Activated CD8-positive, alpha-beta memory T cell treated with anti-CD3 and anti-CD28 coated beads, Interleukin-2, amount 50 U/mL, for 24 hours (primary cell): ENCODE data around the gene CPEB2.
"Not testable (repeated sequence)": the region's sequence is repeated elsewhere in the genome, so short reads cannot be mapped to it uniquely, and the experiment has no call there.

Experiments
- DNase-seq: peaks from one replicate; pipeline ENCODE4 v3.0.0-alpha.2; 2020; ENCODE audit errors: extremely low read depth

CPEB2 gene

GRCh38 chr4:15043922-15044321, 41.6 kb downstream of the CPEB2 start:
- no peak for DNase-seq

DNA sequence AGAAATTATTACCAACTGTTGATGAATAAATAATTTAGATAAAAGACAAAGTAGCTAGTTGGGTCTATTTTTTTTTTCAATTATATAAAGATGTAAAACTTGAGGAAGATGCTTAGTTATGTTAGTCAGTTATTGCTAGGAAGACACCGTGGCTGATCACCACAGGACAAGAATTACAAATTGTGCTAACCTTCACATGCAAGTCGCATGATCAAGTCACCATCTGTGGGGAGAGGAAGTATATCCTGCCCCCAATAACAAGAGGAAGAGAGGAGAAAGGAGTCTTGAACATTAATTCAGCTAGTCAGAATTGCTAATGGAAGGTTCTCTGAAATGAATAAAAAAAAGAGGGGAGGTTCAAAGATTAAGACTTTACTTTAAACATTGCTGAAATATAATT, 52.3 kb downstream of the CPEB2 start:
- DNase-seq: no peak

GRCh38 chr4:15060213-15060612, 57.9 kb downstream of the CPEB2 start:
- no peak for DNase-seq

DNA sequence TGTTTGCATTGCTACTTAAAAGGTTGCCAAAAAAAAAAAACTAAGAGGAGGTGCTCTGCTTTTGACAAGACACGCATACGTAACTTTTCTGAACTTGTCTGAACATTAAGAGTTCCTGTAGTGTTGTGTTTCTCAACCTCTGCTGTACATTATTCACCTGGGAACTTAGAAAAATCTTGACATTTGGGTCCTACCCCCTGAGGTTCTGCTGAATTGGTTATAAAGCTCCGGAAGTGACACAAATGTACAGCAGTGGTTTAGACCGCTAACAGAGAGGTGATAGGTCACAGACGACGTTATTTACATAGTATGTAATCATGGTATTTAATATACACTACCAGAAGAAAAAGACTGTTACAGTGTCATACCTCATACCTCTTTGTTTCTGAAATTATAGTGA, 61.1 kb downstream of the CPEB2 start:
- DNase-seq: no peak

- DNase-seq: no peak
Observed at GRCh38 chr4:15065516-15065915, 63.2 kb downstream of the CPEB2 start.

GRCh38 chr4:15066140-15066539, 63.9 kb downstream of the CPEB2 start:
- no peak for DNase-seq

DNA sequence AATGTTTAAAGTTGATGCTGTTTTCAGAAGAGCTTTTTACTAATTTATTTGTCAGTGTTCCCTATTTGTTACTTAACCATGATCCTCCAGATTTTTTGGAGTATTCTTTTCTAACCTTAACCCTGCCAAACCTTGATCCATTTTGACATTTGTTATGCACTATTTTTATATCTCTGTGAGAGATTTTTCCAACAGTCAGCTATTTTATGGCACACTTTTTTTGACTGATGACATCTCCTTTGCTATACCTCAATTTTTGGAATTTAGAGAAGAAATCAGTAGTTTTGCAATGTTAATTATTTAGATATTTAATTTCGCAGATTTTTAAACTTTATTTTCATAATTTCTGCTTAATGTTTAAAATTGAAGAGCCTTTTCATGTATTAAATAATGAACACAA, 66.0 kb downstream of the CPEB2 start:
- no peak for DNase-seq

DNA sequence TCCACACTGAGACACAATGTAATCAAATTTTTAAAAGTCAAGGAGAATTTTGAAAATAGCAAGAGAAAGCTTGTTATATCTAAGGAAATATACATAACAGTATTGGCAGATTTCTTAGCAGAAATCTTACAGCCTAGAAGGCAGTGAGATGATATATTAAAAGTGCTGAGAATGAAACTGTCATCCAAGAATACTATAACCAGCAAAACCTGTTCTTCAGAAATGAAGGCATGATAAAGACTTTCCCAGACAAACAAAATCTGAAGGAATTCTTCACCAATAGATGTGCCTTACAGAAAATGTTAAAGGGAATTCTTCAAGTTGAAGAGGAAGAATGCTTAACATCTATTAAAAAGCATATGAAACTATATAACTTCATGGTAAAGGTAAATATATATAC, 73.6 kb downstream of the CPEB2 start:
- DNase-seq: no peak

- DNase-seq: no peak
Observed at GRCh38 chr4:15077969-15078368, 75.7 kb downstream of the CPEB2 start.

DNA sequence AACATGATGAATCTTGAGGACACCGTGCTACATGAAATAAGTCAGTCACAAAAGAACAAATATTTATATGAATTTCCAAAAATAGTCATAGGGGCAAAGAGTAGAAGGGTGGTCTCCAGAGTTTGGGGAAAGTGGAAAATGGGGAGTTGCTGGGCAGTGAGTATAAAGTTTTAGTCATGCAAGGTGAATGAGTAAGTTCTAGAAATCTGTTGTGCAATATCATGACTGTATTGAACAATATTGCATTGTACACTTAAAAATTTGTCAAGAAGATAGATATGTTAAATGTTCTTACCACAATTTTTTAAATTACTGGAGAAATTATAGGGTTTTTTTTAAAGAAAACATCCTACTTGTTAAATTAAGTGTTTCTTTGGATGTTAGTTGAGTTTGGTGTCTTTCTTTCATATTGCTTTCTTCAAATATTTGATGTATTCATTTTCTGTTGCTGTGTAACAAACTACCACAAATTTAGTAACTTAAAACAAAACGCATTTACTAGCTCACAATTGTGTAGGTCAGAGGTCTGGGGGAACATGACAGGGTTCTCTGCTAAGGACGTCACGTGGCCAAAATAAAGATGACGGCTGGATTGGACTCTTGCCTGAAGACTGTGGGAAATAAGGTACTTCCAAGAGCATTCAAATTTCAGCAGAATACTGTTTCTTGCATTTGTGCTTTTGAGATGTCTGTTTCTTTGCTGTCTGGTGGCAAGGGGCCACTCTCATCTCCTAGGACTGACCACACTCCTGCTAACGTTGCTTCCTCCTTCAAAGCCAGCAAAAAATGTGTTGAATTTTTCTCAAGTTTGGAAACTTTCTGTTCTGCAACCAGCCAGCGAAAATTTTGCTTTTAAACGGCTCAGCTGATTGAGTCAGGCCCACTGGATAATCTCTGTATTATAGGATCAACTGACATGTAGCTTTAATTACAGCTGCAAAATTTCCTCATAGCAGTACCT, 76.7 kb downstream of the CPEB2 start:
- no peak for DNase-seq

GRCh38 chr4:15084780-15085179, 82.5 kb downstream of the CPEB2 start:
- no peak for DNase-seq

DNA sequence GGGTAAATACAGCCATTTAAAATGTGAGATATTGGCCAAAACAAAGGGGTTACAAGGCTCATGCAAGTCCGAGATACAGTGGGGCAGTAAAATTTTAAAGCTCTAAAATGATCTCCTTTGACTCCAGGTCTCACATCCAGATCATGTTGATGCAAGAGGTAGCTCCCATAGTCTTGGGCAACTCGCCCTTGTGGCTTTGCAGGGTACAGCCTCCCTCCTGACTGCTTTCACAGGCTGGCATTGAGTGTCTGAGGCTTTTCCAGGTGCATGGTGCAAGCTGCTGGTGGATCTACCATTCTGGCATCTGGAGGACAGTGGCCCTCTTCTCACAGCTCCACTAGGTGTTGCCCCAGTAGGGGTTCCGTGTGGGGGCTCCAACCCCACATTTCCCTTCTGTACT, 83.5 kb downstream of the CPEB2 start:
- DNase-seq: not testable (repeated sequence)

- DNase-seq: not testable (repeated sequence)
Observed at GRCh38 chr4:15086259-15086658, 84.0 kb downstream of the CPEB2 start.

GRCh38 chr4:15088394-15089035, 86.2 kb downstream of the CPEB2 start:
- DNase-seq: no peak

DNA sequence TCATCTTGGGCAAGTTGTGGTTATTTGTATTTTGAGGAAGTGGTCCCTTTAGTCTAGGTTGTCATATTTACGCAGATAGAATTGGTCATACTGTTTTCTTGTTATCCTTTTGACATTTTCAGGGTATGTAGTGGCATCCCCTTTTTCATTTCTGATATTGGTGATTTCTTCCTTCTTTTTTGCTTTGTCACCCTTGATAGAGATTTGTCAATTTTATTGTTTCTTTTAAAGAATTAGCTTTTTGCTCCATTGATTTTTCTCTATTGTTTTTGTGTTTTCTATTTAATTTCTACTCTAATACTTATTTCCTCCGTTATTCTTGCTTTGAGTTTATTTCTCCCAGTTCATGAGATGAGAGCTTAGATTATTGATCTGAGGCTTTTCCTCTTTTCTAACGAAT, 87.7 kb downstream of the CPEB2 start:
- no peak for DNase-seq

DNA sequence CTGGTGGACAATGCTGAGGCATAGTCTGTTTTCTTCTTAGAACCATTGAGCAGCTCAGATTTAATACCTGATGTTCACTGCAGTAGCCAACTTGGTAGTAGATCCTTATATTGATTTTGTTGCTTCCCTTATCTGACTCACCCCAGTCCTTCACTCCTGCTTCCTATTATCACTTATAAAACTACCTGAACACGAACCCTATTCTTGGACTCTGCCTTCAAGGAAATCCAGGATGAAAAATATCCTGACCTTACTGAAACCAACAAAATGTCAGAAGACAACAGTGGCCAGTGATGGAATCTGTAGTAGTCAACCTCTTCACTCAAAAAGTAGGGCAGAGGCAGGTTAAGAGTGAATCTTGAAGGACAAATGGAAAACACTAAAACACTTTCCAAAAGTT, 98.1 kb downstream of the CPEB2 start:
- no peak for DNase-seq

GRCh38 chr4:15100994-15101695, 98.9 kb downstream of the CPEB2 start:
- no peak for DNase-seq

DNA sequence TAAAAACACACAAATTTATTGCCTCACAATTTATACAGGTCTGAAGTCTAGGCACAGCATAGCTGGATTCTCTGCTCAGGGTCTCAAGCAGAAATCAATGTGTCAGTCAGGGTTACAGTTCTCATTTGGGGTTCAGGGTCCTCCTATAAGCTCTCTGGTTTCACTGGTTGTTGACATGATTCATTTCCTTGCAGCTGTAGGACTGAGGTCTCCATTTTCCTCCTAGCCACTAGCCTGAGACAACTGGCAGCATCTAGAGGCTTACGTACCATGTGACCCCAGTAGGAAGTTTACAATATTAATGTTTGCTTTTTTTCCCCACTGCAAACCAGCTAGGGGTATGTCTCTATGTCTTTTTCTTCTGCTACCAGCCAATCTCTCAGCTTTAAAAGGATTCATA, 102.5 kb downstream of the CPEB2 start:
- no peak for DNase-seq

- no peak for DNase-seq
Observed at GRCh38 chr4:15106399-15106798, 104.1 kb downstream of the CPEB2 start.

DNA sequence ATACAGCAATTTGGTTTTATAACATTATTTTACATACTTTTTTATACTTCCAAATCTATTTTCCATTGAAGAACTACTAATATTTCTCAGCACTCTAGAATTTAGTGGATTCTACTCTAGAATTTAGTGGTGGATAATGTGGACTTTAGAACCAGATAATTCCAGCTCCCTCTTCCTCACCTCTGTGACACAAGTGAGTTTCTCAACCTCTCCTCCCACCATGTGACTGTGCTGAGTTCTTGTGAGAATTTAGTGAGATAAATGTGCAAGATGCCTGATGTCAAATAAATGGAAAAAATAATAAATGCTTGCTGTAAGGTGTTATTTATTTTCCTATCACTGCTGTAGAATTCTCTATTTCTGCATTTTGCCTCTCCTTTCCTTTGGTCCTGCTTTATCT, 107.3 kb downstream of the CPEB2 start:
- DNase-seq: no peak

DNA sequence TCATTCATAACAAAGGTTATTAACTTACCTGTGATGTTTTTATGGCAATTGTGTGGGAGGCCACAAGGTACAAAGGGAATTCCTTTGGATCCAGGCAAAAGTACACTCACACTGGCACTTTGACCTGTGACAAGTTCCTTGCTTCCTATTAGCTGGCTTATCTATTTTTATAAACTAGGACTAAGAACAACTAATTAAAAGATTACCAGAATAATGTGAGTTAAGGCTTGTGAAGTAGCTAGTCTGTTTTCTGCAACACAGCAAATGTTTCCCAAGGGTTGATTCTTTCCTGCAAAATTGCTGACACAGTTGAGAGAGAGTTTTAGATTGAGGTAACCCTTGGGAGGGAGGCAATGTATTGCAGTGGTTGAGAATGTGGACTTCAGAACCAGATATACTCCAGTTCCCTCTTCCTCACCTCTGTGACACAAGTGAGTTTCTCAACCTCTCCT, 107.9 kb downstream of the CPEB2 start:
- DNase-seq: no peak

DNA sequence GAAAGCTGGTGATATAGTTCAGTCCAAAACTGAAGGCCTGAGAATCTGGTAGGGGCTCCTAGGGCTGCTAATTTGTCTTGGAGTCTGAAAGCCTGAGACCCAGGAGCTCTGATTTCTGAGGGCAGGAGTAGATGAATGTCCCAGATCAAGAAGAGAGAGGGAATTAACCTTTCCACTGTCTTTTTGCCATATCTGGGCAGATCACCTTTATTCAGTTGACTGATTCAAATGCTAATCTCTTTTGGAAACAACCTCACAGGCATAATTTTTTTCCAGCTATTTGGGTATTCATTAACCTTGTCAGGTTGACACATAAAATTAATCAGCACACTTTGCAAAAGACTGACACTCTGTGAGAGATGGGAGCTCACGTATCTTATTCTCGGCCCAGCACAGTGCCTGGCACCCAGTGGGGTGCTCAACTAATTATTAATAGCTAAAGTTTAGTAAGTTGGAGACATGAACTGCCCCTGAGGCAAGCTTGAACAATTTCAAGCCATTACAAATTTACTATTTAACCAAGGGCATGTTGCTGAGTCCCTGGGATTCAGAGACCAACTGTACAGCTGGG, 114.3 kb downstream of the CPEB2 start:
- no peak for DNase-seq
